GM12878 (cell line): ENCODE measurements around the gene HSPA12A. TPM values are rescaled to one million over a fixed set of nuclear protein-coding genes. Genes with fewer than 3 reads are reported as not detected.

Experiments
- ATAC-seq: fragments of 200-7000 bp; cut with Tn5 transposase; 3 replicates; pipeline ENCODE4 v1.9.1; 2020; ENCODE audit warnings: mild to moderate bottlenecking, moderate library complexity
- BruUV-seq: library from RNA; stranded (reverse); fragments of 400-500 nt; replicated peaks from 2 replicates; lab custom pipeline; 2021; lab: Mats Ljungman, UMichigan
- CTCF ChIA-PET: fragments of 300-600 bp; sonication (Branson Sonifier 250); formaldehyde crosslinking; extraction: SDS; loops from one replicate; lab custom pipeline; 2021; ENCODE audit warnings: inconsistent platforms; lab: Yijun Ruan, JAX
- POLR2A ChIA-PET: fragments of 350-600 bp; formaldehyde crosslinking; extraction: SDS; loops from one replicate; lab custom pipeline; 2021; ENCODE audit warnings: inconsistent platforms; lab: Charles Lee
- RAD21 ChIA-PET: fragments of 300-600 bp; sonication (Branson Sonifier 250); formaldehyde crosslinking; loops from one replicate; lab custom pipeline; 2023; ENCODE audit warnings: antibody characterized with exemption; ENCODE audit not compliant: unreplicated experiment; lab: Charles Lee
- SMC1A ChIA-PET: fragments of 300-600 bp; sonication (Branson Sonifier 250); formaldehyde crosslinking; loops from one replicate; lab custom pipeline; 2023; ENCODE audit not compliant: unreplicated experiment, uncharacterized antibody; lab: Charles Lee
- DNase-seq: peaks from one replicate; pipeline ENCODE4 v3.0.0-alpha.2; 2011; ENCODE audit warnings: low read depth, low spot score
- FAIRE-seq: peaks from 3 replicates; lab custom pipeline; 2011; peaks lifted over from hg19 to GRCh38; lab: Jason Lieb, UNC
- H2AFZ ChIP-seq: 2 replicates; pipeline ENCODE4 v1.6.0; 2011; ENCODE audit warnings: low read depth, low read length, control low read depth; ENCODE audit not compliant: control insufficient read depth
- H3K27ac ChIP-seq: 2 replicates; pipeline ENCODE4 v1.5.1; 2011; ENCODE audit warnings: control low read depth; ENCODE audit not compliant: control insufficient read depth, insufficient read depth
- H3K27me3 ChIP-seq, 2 experiments: replicated peaks in 1 of 2; 2 replicates each; pipeline versions ENCODE4 v1.6.0 to v1.6.1; 2011; ENCODE audit warnings: low read length in 1 of 2; ENCODE audit not compliant: control insufficient read depth in 2 of 2, insufficient read depth in 2 of 2
- H3K36me3 ChIP-seq, 2 experiments: 2 replicates each; pipeline ENCODE4 v1.5.1; 2011; ENCODE audit warnings: low read length in 1 of 2; ENCODE audit not compliant: control insufficient read depth in 2 of 2, insufficient read depth in 2 of 2
- H3K4me1 ChIP-seq: 2 replicates; pipeline ENCODE4 v1.6.1; 2011; ENCODE audit warnings: mild to moderate bottlenecking, low read length, moderate library complexity, mixed read lengths; ENCODE audit not compliant: control insufficient read depth, insufficient read depth
- H3K4me2 ChIP-seq: 2 replicates; pipeline ENCODE4 v1.6.0; 2011; ENCODE audit warnings: control low read depth; ENCODE audit not compliant: control insufficient read depth, insufficient read depth
- H3K4me3 ChIP-seq: fragments of 200-600 bp; sonication (generic); 2 replicates; pipeline ENCODE4 v1.5.1; 2016
- H3K79me2 ChIP-seq: 2 replicates; pipeline ENCODE4 v1.6.0; 2011; ENCODE audit warnings: low read length; ENCODE audit not compliant: control insufficient read depth, insufficient read depth
- H3K9ac ChIP-seq: 2 replicates; pipeline ENCODE4 v1.8.0; 2011; ENCODE audit warnings: low read length, control low read depth, mixed read lengths; ENCODE audit not compliant: control insufficient read depth, insufficient read depth
- H3K9me3 ChIP-seq: replicated peaks from 3 replicates; pipeline ENCODE4 v1.5.1; 2011; ENCODE audit warnings: mild to moderate bottlenecking, low read length; ENCODE audit not compliant: control insufficient read depth, insufficient read depth
- H4K20me1 ChIP-seq: 2 replicates; pipeline ENCODE4 v1.6.0; 2011; ENCODE audit not compliant: control insufficient read depth, insufficient read depth
- EZH2 ChIP-seq: IDR thresholded peaks from 2 replicates; pipeline ENCODE4 v1.6.1; 2012; ENCODE audit warnings: low read depth, mild to moderate bottlenecking, control low read depth, inconsistent platforms, low read length, borderline replicate concordance; ENCODE audit not compliant: control insufficient read depth
- LARP7 ChIP-seq: fragments of 450-650 bp; IDR thresholded peaks from 2 replicates; pipeline ENCODE4 v1.6.1; 2017; ENCODE audit warnings: mild to moderate bottlenecking
- NFXL1 ChIP-seq: fragments of 450-650 bp; IDR thresholded peaks from 2 replicates; pipeline ENCODE4 v1.6.1; 2017; ENCODE audit warnings: antibody characterized with exemption, mild to moderate bottlenecking, borderline replicate concordance
- PML ChIP-seq: IDR thresholded peaks from 2 replicates; pipeline ENCODE4 v1.6.1; 2012; ENCODE audit warnings: low read length, inconsistent platforms
- POLR2AphosphoS5 ChIP-seq: IDR thresholded peaks from 2 replicates; pipeline ENCODE4 v1.6.1; 2011; ENCODE audit warnings: mild to moderate bottlenecking, low read length, inconsistent platforms
- TARDBP ChIP-seq: IDR thresholded peaks from 2 replicates; pipeline ENCODE4 v1.6.1; 2016; ENCODE audit warnings: borderline replicate concordance
- ZNF687 ChIP-seq: fragments of 450-650 bp; IDR thresholded peaks from 2 replicates; pipeline ENCODE4 v1.6.1; 2017; ENCODE audit warnings: mild to moderate bottlenecking, moderate library complexity
- WGBS: methylation state at CpG from one replicate; pipeline ENCODE4 v1.1.6; 2016; ENCODE audit warnings: low lambda C conversion rate; ENCODE audit not compliant: insufficient replicate concordance, insufficient coverage; ENCODE audit errors: missing lambda C conversion rate; 5-methylcytosine and 5-hydroxymethylcytosine counted together
- in situ Hi-C: fragments of 300-500 bp; cut with MboI; formaldehyde crosslinking; loops from 9 replicates; pipeline ENCODE4 v1.14.3; 2018; ENCODE audit warnings: mixed read lengths
- intact Hi-C: fragments of 100-400 bp; cut with micrococcal nuclease; formaldehyde crosslinking; loops from one replicate; pipeline ENCODE4 v1.14.2; 2022; ENCODE audit not compliant: unreplicated experiment
- polyA plus RNA-seq, 11 experiments: library from polyadenylated mRNA; depleted of rRNA in 4 of 11; unstranded in 6 of 11; stranded (reverse) in 5 of 11; fragments of >200 nt; fragmentation: Nextera tagmentation in 4 of 11; fragmentation: Illumina TruSeq in 1 of 11; extraction: Ambion mirVana in 4 of 11; extraction: Trizol in 1 of 11; gene quantifications; 1 replicate in 1 of 11; 2 replicates in 10 of 11; pipeline versions ENCODE4 v1.2.1 to v1.2.3, GENCODE V29; 2011 to 2016; ENCODE audit warnings: inconsistent platforms in 2 of 11, missing spikeins in 2 of 11, low read depth in 1 of 11
- total RNA-seq, 4 experiments: library from RNA; depleted of rRNA in 3 of 4; stranded (reverse); fragments of >200 nt in 3 of 4; fragmentation: Illumina TruSeq in 1 of 4; extraction: Trizol in 1 of 4; gene quantifications; 2 replicates each; pipeline versions ENCODE4 v1.2.1 to v1.2.3, GENCODE V29; 2013 to 2021
- TF ChIP-seq, protein P1 (sequence below): IDR thresholded peaks from 2 replicates; pipeline ENCODE4 v1.6.1; 2011; ENCODE audit warnings: borderline replicate concordance, low read depth, mild to moderate bottlenecking, moderate library complexity, mixed read lengths, low read length; ENCODE audit not compliant: insufficient read depth; ENCODE audit errors: extremely low read length
- TF ChIP-seq, protein P2 (sequence below): IDR thresholded peaks from 2 replicates; pipeline ENCODE4 v1.6.1; 2012; ENCODE audit warnings: low read depth, low read length, improper control_type of control experiment

HSPA12A gene
- total and polyA plus RNA-seq, 10 of the 15 experiments (the other 5 are each of a cell fraction or from before 2014, with no cell fraction given): 0.90 to 20.2 (median 2.8) TPM

GRCh38 chr10:116779076-116779687 is 36.8 kb upstream of the HSPA12A start:
- intact Hi-C loops (no loop called here), in situ Hi-C loops (no loop called here)
- Histone ChIP-seq H3K9me3 (no peaks in the 10 kb centered on the region), H3K4me1 (no peaks in the 10 kb centered on the region), H3K79me2 (no peaks in the 10 kb centered on the region), H3K9ac (no peak overlapping the region), H4K20me1 (no peaks in the 10 kb centered on the region), H3K27ac (no peak overlapping the region), H3K36me3 (no peaks in the 10 kb centered on the region), H3K4me2 (no peak overlapping the region), H3K27me3 (no peaks in the 10 kb centered on the region; a peak in 1 of 4 replicates), H3K4me3 (no peak overlapping the region), H2AFZ (no peak overlapping the region)
- TF ChIP-seq TARDBP: no peak
- TF ChIP-seq, protein P1, sequence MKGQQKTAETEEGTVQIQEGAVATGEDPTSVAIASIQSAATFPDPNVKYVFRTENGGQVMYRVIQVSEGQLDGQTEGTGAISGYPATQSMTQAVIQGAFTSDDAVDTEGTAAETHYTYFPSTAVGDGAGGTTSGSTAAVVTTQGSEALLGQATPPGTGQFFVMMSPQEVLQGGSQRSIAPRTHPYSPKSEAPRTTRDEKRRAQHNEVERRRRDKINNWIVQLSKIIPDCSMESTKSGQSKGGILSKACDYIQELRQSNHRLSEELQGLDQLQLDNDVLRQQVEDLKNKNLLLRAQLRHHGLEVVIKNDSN: peak; percentile 2
- TF ChIP-seq, protein P2, sequence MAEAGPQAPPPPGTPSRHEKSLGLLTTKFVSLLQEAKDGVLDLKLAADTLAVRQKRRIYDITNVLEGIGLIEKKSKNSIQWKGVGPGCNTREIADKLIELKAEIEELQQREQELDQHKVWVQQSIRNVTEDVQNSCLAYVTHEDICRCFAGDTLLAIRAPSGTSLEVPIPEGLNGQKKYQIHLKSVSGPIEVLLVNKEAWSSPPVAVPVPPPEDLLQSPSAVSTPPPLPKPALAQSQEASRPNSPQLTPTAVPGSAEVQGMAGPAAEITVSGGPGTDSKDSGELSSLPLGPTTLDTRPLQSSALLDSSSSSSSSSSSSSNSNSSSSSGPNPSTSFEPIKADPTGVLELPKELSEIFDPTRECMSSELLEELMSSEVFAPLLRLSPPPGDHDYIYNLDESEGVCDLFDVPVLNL: no peak
- TF ChIP-seq LARP7: no peak
- no peak for TF ChIP-seq ZNF687
- TF ChIP-seq NFXL1: no peak
- TF ChIP-seq EZH2: no peak
- no peak for TF ChIP-seq PML
- no peak for TF ChIP-seq POLR2AphosphoS5
- CTCF ChIA-PET: interaction anchor here (1.0 to 4.3 kb wide), 4 partner anchors 9 to 397 kb away, joined by 3 to 35 read pairs (median 4); no protein-coding TSS in a partner anchor
- SMC1A ChIA-PET: no interaction called here
- POLR2A ChIA-PET: no interaction called here
- no peak for FAIRE-seq
- BruUV-seq: no TSS peak
- no peak for ATAC-seq
- 41% methylated on average over 16 of the region's 16 CpGs for WGBS
- RAD21 ChIA-PET: no interaction called here
- no peak for DNase-seq
